Kidney (tissue), 14 donors: ENCODE results near the gene MMP15. TPM values are rescaled to one million over a fixed set of nuclear protein-coding genes. Genes with fewer than 3 reads are reported as not detected.

Experiments used
- DNase-seq, 5 donors: peaks; one replicate each; pipeline ENCODE4 v3.0.0-alpha.2; 2013 to 2020
- FAIRE-seq: peaks from 2 replicates; lab custom pipeline; 2012; peaks lifted over from hg19 to GRCh38; lab: Jason Lieb, UNC
- H3K27ac ChIP-seq, 2 donors: one replicate each; pipeline ENCODE4 v1.7.0; 2013; ENCODE audit warnings: low read depth in 2 of 2, low read length in 2 of 2, inconsistent platforms in 1 of 2
- H3K27me3 ChIP-seq: one replicate; pipeline ENCODE4 v1.7.1; 2013; ENCODE audit warnings: low read length, inconsistent platforms; ENCODE audit not compliant: control insufficient read depth, insufficient read depth
- H3K36me3 ChIP-seq, 3 donors: one replicate each; pipeline versions ENCODE4 v1.7.0 to v1.7.1; 2013; ENCODE audit warnings: low read length in 3 of 3, control low read depth in 1 of 3, inconsistent platforms in 1 of 3; ENCODE audit not compliant: insufficient read depth in 3 of 3, control insufficient read depth in 2 of 3
- H3K4me1 ChIP-seq, 3 donors: one replicate each; pipeline versions ENCODE4 v1.7.0 to v1.7.1; 2013; ENCODE audit warnings: low read length in 3 of 3, inconsistent platforms in 1 of 3, low read depth in 1 of 3; ENCODE audit not compliant: control insufficient read depth in 2 of 3, insufficient read depth in 2 of 3
- H3K4me3 ChIP-seq, 3 donors: one replicate each; pipeline versions ENCODE4 v1.7.0 to v1.8.1; 2013; ENCODE audit warnings: low read length in 3 of 3, control low read depth in 1 of 3, inconsistent platforms in 1 of 3
- H3K9ac ChIP-seq, 3 donors: one replicate each; pipeline versions ENCODE4 v1.7.0 to v1.7.1; 2013; ENCODE audit warnings: low read length in 3 of 3, control low read depth in 1 of 3, inconsistent platforms in 1 of 3
- H3K9me3 ChIP-seq, 3 donors: one replicate each; pipeline versions ENCODE4 v1.7.0 to v1.7.1; 2013; ENCODE audit warnings: low read length in 3 of 3, control low read depth in 1 of 3, inconsistent platforms in 1 of 3; ENCODE audit not compliant: control insufficient read depth in 2 of 3, insufficient read depth in 1 of 3
- intact Hi-C: fragments of 100-400 bp; cut with DNase I; formaldehyde crosslinking; loops from one replicate; pipeline ENCODE4 v1.11.1; 2022
- polyA plus RNA-seq: library from polyadenylated mRNA; stranded (reverse); fragments of 350-450 nt; fragmentation: Illumina TruSeq; extraction: RNeasy Lipid Tissue Mini Kit (QIAGEN cat#74804); gene quantifications from one replicate; pipeline ENCODE4 v1.2.3, GENCODE V29; 2014; ENCODE audit warnings: low read depth, low replicate concordance; ENCODE audit not compliant: insufficient read depth
- total RNA-seq: library from RNA; stranded (reverse); fragmentation: NEBNext Ultra II Directional; extraction: Animal tissue kit (Norgen Biotek cat#: 25700); gene quantifications from one replicate; pipeline ENCODE4 v1.2.1, GENCODE V29; 2021
- TF ChIP-seq, protein P1 (sequence below): IDR thresholded peaks from 3 replicates; pipeline ENCODE4 v1.5.1; 2012; ENCODE audit warnings: mild to moderate bottlenecking, moderate library complexity, borderline replicate concordance; ENCODE audit not compliant: insufficient read depth; ENCODE audit errors: extremely low read depth
- donor health status: control.
- donor health status: control.
- donor health status: control.
- donor health status: control.
- donor health status: control.
- donor health status: DM: yes; HTN: yes; CAD: no.
- donor health status: Normal renal cell carcinoma (clear cell type).

Gene MMP15
- total and polyA plus RNA-seq, 2 donors from 2014 or later, result 19.1 to 31.4 TPM

DNA sequence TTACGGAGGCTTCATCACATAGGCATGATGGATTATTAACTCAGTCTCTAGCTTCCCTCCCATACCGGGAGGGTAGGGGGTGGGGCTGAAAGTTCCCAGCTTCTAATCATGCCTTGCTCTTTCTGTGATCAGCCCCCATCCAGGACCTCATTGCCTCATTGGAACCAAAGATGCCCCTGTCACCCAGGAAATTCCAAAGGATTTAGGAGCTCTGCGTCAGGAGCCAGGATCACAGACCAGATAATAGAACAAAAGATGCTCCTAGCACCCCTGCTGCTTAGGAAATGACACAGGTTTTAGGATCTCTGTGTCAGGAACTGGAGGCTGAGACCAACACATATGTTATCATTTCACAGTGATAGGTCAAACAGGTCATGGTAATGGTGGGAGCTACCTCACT lies 14.7 kb upstream of the MMP15 start:
- Histone ChIP-seq H3K4me1 (no peaks in the 10 kb centered on the region), H3K36me3 (peaks cover 0 to 10% (median 0%) of the 10 kb centered on the region in 3 donors), H3K27ac (no peak overlapping the region), H3K9ac (no peak overlapping the region), H3K4me3 (no peak overlapping the region), H3K9me3 (no peaks in the 10 kb centered on the region), H3K27me3 (no peaks in the 10 kb centered on the region)
- FAIRE-seq, result no peak
- DNase-seq, result no peak
- TF ChIP-seq, protein P1, sequence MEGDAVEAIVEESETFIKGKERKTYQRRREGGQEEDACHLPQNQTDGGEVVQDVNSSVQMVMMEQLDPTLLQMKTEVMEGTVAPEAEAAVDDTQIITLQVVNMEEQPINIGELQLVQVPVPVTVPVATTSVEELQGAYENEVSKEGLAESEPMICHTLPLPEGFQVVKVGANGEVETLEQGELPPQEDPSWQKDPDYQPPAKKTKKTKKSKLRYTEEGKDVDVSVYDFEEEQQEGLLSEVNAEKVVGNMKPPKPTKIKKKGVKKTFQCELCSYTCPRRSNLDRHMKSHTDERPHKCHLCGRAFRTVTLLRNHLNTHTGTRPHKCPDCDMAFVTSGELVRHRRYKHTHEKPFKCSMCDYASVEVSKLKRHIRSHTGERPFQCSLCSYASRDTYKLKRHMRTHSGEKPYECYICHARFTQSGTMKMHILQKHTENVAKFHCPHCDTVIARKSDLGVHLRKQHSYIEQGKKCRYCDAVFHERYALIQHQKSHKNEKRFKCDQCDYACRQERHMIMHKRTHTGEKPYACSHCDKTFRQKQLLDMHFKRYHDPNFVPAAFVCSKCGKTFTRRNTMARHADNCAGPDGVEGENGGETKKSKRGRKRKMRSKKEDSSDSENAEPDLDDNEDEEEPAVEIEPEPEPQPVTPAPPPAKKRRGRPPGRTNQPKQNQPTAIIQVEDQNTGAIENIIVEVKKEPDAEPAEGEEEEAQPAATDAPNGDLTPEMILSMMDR, result no peak
- intact Hi-C loops, result no loop called here

GRCh38 chr16:58011652-58012051 lies 13.9 kb upstream of the MMP15 start:
- H3K36me3 ChIP-seq, result peaks cover 0 to 10% (median 0%) of the 10 kb centered on the region in 3 donors
- no peak for DNase-seq
- FAIRE-seq, result no peak

DNA sequence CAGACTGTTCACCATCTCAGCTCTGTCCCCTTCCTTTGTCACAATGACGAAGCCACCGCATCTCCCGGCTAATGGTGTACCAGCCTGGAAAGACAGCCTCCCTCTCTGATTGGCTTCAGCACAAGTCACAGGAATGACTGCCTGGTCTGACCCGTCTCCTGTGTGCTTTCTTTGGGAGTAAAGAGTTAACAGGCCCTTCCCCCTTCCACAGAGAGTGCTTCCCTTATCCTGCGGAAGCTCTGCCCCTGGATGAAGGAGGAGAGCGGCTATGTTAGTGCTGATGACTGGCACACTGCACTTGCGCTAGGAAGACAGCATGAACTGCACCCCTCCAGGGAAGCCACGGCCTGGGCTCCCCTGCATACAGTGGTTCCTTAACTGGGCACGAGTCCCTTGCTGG lies 13.1 kb upstream of the MMP15 start:
- DNase-seq, result peak in 1 of 5 donors; percentile 17
- Histone ChIP-seq H3K27ac (no peak overlapping the region), H3K9me3 (no peaks in the 10 kb centered on the region), H3K9ac (no peak overlapping the region), H3K4me3 (no peak overlapping the region), H3K27me3 (no peaks in the 10 kb centered on the region), H3K4me1 (no peaks in the 10 kb centered on the region), H3K36me3 (peaks cover 0 to 10% (median 0%) of the 10 kb centered on the region in 3 donors)
- TF ChIP-seq, protein P1, result no peak
- no peak for FAIRE-seq
- intact Hi-C loops, result no loop called here

More at GRCh38 chr16:58011652-58012051, 13.9 kb upstream of the MMP15 start:
- no peak overlapping the region for H3K4me3 ChIP-seq
- H3K9me3 ChIP-seq, result no peaks in the 10 kb centered on the region
- no peaks in the 10 kb centered on the region for H3K4me1 ChIP-seq
- H3K27me3 ChIP-seq, result no peaks in the 10 kb centered on the region
- TF ChIP-seq, protein P1, result no peak
- H3K9ac ChIP-seq, result no peak overlapping the region
- H3K27ac ChIP-seq, result no peak overlapping the region
- intact Hi-C loops, result no loop called here
